NB4 (cell line): ENCODE measurements around the gene PSTK.

Experiments
- DNase-seq: peaks from one replicate; pipeline ENCODE4 v3.0.0; 2010; ENCODE audit warnings: low read depth
- H3K4me3 ChIP-seq: one replicate; pipeline ENCODE4 v1.5.1; 2011; ENCODE audit warnings: mild to moderate bottlenecking, low read depth, low read length, moderate library complexity
- CTCF ChIP-seq: IDR thresholded peaks from one replicate; pipeline ENCODE4 v1.5.1; 2012; ENCODE audit warnings: low read depth, low read length
- MAX ChIP-seq: IDR thresholded peaks from 2 replicates; pipeline ENCODE4 v1.6.1; 2011; ENCODE audit warnings: low read depth, low read length
- MYC ChIP-seq: IDR thresholded peaks from 2 replicates; pipeline ENCODE4 v1.6.1; 2011; ENCODE audit warnings: low read depth, low read length
- POLR2A ChIP-seq: IDR thresholded peaks from 2 replicates; pipeline ENCODE4 v1.6.1; 2011; ENCODE audit warnings: mild to moderate bottlenecking; ENCODE audit not compliant: insufficient read length; ENCODE audit errors: extremely low read depth

PSTK gene

GRCh38 chr10:122993797-122994336, 13.7 kb downstream of the PSTK start:
- TF ChIP-seq POLR2A: no peak
- no peak for TF ChIP-seq MYC
- TF ChIP-seq MAX: no peak
- H3K4me3 ChIP-seq: no peak overlapping the region
- DNase-seq: no peak

GRCh38 chr10:122995936-122996335, 15.7 kb downstream of the PSTK start:
- no peak overlapping the region for H3K4me3 ChIP-seq
- DNase-seq: no peak
- TF ChIP-seq MAX: no peak
- TF ChIP-seq MYC: no peak
- no peak for TF ChIP-seq POLR2A
- no peak for TF ChIP-seq CTCF

- no peak for DNase-seq
- H3K4me3 ChIP-seq: no peak overlapping the region
- TF ChIP-seq MAX (no peak), POLR2A (no peak), MYC (no peak), CTCF (no peak)
Measured at GRCh38 chr10:122997864-122998263, 17.7 kb downstream of the PSTK start.

- H3K4me3 ChIP-seq: no peak overlapping the region
- DNase-seq: no peak
- no peak for TF ChIP-seq CTCF
- no peak for TF ChIP-seq MAX
- no peak for TF ChIP-seq MYC
- no peak for TF ChIP-seq POLR2A
Measured at GRCh38 chr10:122998360-122998917, 18.2 kb downstream of the PSTK start.

- no peak for DNase-seq
- no peak overlapping the region for H3K4me3 ChIP-seq
- no peak for TF ChIP-seq CTCF
- TF ChIP-seq POLR2A: no peak
Measured at GRCh38 chr10:122998934-122999333, 18.7 kb downstream of the PSTK start.

GRCh38 chr10:122999347-122999746, 19.1 kb downstream of the PSTK start:
- no peak overlapping the region for H3K4me3 ChIP-seq
- no peak for DNase-seq
- TF ChIP-seq MYC (no peak), CTCF (no peak), POLR2A (no peak), MAX (no peak)
